NCI-H82 treated with DMSO at 0.1 percent for 48 hours (cell line): ENCODE results near the gene MRPS21.

Source experiments
- DNase-seq: peaks from one replicate; lab custom pipeline; 2025; ENCODE audit not compliant: unreplicated experiment; lab: John Stamatoyannopoulos, UW

Gene MRPS21

DNA sequence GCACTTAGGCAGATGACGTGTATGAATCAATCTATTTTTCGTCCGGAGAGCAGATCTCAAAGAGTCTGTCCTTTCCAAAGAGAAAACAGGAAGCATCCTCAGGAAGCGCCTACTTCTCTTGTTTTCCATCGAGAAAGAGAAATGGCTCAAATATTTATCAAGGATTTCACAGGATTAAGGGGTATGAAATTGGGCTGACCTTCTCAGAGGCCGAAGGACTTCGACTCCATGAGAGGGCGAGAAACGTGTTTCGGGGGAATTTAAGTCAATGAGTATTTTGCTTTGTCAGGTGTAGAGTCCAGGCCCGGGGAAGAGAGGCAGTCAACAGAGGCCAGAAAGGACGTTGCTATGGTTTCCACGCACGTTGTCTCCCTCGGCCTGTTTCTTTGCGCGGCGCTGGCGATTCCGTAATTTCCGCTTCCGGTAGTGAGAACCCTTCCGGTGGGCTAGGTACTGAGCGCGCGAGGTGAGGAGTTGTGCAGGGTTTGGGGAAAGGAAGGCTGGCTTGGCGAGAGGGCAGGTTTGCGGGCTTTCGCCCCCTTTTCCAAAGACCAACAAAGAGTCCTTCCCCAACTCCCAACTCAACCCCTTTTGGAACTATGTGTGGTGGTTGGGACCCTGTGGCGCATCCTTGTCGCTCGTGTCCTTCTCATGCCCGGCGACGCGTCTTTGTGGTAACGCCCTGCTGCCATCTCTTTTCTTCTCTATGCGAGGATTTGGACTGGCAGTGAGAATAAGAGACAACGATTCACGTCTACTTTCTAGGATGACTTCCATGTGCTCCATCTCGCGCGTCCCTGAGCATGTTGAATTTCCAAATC, at the start of gene MRPS21:
Gene MRPS21, plus strand, starts transcription at position 429 of the 821 bp plus-strand sequence. CDS start 506 bp downstream, outside the sequence.
- DNase-seq: peak; percentile 82

DNA sequence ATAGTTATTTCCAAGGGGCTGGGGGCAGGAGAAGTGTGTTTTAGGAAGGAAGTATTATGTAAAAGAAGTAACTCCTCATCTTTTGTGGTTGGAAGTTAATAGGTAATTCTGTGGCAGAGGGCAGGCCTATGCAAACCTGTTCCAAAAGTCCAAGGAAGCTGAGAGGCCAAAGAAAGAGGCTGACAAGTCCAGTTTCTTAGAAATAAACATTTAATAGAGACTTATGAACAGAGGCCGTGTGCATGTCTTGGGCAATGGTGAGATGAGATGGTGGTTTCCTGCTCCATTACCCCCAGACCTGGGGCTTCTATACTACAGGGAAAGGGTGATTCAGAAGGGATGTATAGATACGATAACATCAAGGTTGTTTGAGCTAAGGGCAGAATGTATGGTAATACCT, 43.7 kb upstream of the MRPS21 start:
- DNase-seq: no peak

DNA sequence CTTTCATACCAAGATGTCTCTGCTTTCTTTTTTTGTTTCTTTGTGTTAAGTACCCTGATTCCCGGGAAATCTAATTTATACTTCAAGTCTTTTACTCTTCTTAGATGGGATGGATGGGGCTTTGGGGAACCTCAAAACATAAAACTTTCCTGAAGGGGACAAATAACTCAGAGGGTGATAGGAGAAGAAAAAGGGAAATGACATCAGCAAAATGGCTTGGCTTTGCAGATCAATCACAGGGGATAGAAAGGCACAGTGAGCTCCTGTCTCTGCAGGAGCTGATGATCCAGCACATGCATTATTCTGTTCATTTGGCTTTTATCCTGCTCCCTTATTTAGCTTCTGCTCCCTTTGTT, 37.5 kb upstream of the MRPS21 start:
- no peak for DNase-seq

DNA sequence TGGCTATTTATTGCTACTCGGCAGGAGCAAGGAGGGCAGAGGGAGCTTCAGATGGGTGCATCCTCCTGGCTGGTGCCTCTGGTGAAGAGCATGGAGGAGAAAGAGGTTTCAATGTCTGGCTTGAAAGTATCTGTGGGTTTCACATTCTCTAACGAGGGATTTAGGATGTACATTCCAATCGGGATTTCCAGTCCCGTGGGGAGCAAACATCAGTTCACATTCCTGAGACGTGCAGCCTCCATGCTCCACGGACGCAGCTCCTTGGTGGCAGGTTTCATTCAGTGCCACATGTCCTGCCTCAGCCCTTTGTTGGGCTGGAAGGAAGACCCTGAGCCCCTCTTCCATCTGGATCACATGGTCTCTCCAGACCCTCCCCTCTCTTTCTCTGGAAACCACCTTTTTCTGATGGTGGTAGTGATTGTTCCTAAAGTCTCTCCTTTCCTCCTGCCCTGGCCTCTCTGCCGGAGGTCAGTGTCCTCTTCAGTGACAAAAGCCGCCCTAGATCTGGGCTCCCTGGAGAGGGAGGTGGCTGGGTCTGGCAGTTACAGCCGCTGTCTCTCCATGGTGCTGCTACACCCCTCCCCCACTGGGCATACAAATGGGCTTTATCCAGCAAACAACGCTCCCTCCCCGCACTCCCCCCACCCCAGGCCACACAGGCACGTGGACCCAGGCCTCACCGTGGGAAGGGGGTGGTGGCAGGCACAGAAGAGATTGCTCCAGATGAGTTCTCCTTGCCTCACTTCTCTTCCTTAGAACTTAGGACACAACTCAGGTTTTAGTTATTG, 36.9 kb upstream of the MRPS21 start:
- DNase-seq: no peak

DNA sequence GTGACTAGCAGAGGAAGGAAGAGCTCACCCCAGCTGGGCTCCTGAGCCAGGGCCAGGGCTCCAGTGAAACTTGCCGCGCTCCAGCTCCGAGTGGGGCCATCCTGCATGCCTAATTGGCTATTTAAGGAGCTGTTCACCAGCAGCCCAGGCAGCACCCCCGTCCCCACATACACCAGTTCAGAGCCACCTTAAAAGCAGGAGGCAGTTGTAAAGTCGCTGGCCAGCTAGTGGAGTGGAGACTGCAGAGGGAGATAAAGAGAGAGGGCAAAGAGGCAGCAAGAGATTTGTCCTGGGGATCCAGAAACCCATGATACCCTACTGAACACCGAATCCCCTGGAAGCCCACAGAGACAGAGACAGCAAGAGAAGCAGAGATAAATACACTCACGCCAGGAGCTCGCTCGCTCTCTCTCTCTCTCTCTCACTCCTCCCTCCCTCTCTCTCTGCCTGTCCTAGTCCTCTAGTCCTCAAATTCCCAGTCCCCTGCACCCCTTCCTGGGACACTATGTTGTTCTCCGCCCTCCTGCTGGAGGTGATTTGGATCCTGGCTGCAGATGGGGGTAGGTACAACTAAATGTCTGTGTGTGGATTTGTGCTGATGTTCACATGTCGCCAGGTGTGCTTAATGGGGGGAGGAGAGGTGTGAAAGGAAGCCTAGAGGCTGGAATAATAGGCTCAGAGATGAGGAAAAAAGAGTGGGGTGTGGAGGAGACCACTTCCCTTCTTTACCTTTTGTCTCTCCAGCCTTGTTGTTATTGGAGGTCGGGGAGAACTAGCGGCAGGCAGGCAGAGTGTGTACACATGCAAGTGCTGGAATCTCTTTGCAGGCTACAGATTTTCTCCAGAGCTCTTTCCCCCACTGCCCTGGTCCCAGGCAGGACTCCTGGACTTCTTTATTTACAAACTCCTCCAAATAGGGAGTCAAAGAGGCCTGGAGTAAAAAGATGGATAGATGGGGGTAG, 35.8 kb upstream of the MRPS21 start, which contains the start of gene CA14:
Gene CA14, plus strand, starts transcription at position 151 of the 962 bp plus-strand sequence. Its CDS starts 355 bp downstream, at position 506.
- DNase-seq: no peak

DNA sequence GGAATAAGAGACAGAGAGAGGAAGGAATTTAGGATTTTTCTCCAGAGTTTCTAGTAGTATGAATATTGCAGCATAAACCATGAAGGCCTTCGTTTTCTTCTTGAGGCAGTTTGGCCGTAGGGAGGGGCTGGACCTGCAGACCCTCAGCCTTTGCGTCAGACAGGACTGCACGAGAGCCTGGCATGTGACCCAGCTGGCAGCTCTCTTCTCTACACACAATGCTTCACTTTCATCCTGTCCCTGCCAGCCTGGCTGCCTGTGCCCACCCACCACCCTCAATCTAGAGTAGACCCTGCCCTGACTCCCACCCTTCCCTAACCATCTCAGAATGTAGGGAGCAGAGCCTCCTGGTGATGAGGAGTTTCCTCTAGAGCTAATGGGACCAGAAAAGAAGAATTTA, 34.4 kb upstream of the MRPS21 start:
- DNase-seq: no peak

DNA sequence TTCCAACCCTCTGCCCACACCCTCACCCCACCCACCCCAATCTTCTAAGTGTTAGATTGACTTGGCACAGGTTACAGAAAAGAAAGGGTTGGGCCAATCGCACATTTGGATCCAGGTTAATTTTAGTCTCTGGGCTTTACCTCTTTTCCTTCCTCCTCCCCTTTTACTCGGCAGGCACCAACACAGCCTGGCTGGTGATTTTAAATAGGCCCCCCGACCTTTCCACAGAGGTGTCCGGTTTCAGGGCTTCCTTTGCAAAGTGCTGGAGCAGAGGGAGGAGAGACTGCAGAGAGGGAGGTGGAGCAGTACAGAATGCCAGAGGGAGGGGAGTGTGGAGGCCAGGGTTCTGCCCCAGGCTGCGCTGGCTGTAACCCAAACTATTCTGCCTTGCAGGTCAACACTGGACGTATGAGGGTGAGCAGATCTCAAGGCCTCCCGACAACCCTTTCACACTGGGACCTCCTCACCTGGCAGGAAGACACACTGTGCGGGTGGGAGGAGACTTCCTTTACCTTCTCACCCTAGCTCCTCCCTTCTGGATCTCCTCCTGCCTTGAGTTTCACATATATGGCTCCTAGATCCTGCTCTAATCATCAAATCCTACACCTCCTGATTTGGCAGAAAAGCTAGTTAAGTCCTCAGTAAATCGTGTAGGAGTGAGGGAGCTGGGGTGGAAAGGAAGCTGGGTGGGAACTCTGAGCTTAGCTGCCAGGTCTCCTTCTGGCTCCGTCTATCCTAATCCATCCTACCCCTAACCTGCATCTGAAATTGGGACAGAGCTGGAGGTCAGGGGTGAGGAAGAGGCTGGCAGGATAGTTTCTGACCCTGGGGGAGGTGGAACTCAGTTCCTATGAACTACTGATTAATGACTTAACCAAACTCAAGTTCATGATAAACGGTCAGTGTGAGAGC, 33.6 kb upstream of the MRPS21 start:
- no peak for DNase-seq

DNA sequence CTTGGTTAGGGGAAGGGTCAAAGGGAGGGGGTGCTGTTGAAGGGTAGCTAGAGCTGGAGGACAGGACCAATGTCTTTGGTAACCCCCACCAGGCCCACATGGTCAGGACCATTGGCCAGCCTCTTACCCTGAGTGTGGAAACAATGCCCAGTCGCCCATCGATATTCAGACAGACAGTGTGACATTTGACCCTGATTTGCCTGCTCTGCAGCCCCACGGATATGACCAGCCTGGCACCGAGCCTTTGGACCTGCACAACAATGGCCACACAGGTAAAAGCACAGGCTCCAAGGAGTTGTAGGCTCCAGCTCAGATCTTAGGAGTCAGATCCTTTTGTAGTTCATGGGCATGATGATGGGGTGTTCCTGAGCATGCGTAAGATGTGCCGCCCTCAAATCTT, 32.3 kb upstream of the MRPS21 start:
- no peak for DNase-seq

DNA sequence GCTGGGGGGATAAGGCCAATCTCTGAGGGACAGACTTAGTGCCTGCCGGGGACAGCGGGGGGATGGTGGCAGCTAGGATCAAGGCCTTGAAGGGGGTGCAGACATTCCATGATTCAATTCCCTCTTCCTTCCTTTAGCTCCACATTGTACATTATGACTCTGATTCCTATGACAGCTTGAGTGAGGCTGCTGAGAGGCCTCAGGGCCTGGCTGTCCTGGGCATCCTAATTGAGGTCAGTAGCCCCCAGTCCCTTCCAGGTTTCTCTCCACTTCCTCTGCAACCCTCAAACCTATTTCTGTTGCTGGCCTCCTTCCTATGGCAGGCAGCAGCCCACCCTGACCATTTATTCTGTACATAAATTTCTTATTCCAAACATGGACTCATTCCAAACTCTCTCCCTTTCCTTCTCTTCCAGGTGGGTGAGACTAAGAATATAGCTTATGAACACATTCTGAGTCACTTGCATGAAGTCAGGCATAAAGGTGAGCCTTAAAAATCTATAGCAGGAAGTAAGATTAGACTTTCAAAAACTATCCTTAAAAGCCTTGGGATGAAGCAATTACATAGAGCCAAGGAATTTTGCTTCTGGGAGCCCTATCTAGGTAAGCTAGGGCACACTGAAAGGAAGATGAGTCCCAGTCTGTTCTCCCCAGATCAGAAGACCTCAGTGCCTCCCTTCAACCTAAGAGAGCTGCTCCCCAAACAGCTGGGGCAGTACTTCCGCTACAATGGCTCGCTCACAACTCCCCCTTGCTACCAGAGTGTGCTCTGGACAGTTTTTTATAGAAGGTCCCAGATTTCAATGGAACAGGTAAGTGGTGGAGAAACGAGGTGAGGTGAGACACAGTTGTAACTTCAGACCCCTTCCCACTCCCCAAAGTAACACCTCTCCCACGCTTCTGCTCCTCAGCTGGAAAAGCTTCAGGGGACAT, 31.0 kb upstream of the MRPS21 start:
- no peak for DNase-seq

DNA sequence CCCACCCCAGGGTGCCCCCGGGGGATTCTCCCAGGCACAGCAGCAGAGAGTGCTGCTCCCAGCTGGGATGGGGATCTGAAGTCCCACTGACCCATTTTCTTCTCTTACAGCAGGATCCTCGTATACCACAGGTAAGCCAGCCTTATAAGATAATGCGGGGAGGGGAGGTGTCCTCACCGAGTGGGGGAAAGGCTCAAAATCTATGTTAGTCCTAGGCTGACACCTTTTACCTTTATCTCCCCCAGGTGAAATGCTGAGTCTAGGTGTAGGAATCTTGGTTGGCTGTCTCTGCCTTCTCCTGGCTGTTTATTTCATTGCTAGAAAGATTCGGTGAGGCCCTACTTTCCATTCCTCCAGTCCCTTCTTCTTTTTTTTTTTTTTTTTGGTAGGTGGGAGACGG, 30.1 kb upstream of the MRPS21 start:
- no peak for DNase-seq

DNA sequence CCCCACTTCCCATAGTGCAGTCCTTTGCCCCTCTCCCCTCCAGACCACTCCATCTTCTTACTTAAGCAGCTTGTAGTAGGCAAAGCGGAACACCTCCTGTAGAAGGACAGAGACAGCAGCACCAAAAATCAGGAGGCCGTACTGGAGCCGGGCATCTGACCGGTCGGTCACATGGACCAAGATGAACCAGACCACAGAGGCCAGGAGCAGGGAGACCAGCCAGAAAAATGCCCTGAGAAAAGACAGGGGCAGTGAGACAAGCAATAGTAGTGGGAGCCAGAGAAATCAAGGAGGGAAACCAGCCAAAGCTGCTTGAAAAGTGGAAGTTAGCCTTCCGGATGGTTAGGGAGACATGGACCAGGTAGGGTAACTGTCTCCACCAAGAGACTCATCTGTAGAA, 25.8 kb upstream of the MRPS21 start:
- DNase-seq: no peak

DNA sequence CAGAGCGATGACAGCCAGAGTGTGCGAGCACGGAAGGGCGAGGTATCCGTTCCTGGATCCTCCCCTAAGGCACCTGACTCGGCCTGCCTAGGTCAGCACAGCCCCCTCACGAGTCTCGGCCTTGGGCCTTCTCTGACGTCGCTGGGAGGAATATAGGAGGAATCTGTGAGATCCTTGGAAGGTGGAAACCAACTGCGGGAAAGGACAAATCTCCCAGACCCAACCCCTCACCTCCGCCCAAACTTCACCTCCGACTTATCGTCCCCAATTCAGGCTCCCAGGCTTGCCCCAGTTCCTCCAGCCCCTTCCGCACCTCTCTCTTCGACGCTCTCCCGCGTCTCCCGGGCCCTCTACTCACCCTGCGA, 25.3 kb upstream of the MRPS21 start:
- DNase-seq: no peak

DNA sequence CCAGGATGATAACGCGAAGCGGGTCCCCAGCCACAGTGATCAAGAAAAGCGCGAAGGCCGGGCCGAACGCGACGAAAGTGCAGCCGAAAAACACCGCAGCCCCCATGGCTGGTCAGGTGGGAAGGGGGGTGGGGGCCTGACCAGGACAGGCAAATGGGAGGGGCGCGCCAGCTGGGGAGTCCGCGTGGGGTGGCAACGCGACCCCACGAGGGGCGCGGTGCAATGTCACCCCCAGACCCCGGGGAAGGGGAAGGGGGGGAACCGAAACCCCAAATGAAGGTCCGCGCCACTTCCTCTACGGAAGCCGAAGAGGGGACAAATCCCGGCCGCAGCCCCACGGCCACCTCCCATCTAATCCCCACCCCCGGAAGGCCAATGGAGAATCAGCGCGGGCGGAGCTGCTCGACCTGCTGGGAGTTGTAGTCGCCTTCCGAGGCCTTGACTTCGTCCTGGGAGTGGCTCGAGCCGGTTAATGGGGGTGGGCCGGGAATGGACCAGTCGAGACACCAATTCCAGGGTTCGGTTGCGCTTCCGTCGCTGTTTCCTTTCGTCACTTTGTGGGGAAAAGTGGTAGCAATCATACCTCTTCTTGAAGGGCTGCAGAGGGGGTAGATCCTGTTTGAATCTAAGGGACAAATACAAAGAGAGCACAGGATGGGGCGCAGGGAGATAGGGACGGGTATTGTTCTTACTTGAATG, 24.8 kb upstream of the MRPS21 start, which contains the start of gene APH1A:
Gene APH1A, minus strand, starts transcription at position 312 of the 699 bp plus-strand sequence. Its CDS starts 206 bp downstream, at position 106.
- peak; percentile 94 for DNase-seq

DNA sequence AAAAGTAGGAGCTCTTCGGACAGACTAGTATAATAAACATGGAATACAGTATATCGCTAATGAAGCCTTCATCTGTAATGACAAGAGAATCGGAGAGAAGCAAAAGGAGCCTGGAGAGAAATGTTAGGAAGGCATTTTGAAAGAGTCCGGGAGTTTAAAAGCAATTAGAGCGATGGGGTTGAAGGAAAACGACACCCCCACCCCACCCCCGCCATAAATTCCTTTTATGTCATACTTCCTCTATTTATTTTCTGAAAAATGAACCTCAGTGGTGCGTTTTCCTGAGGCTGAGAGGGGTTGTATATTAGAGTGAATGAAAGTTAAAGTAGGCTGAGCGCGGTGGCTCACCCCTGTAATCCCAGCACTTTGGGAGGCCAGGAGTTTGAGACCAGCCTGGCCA, 24.2 kb upstream of the MRPS21 start:
- no peak for DNase-seq

DNA sequence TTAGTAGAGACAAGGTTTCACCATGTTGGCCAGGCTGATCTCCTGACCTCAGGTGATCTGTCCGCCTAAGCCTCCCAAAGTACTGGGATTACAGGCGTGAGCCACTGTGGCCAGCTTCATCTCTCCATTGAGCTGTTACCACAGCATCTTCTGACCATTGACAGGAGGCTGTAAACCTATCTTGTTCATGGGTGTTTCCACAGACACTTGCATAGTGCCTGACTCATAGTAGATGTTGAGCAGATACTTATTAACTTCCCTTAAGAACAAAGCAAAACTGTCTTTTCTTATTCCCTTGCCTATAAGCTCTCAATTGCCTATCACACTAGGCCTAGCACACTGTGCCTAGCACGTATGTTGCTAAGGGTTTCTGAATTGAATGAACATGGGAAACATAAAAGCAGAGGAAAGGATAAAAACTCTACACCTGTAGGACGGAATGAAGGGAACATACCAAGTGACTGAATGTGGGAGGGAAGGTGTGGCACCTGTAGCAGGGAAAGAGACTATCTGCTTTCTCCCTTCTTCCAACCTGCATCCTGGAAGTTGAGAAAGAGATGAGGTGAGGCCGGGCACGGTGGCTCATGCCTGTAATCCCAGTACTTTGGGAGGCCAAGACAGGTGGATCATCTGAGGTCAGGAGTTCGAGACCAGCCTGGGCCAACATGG, 22.2 kb upstream of the MRPS21 start:
- no peak for DNase-seq

DNA sequence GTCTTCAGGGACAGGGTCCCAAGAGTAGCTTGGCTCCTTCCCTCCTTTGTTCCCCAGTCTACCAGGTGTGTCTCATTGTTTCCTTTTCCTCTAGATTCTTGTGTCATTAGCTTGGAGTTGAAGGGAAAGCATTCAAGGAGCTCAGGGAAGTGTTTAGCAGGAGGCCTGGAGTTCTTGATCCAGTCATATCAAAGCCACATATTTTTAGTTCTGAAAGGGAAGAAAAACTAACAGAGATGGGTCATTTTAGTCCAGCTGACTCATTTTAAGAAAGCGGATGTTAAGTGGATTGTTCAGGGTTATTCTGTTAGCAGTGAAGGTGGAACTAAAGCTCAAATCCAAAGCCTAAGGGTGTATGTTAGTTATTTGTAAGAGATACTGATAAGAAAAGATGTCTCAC, 20.4 kb upstream of the MRPS21 start:
- DNase-seq: no peak

DNA sequence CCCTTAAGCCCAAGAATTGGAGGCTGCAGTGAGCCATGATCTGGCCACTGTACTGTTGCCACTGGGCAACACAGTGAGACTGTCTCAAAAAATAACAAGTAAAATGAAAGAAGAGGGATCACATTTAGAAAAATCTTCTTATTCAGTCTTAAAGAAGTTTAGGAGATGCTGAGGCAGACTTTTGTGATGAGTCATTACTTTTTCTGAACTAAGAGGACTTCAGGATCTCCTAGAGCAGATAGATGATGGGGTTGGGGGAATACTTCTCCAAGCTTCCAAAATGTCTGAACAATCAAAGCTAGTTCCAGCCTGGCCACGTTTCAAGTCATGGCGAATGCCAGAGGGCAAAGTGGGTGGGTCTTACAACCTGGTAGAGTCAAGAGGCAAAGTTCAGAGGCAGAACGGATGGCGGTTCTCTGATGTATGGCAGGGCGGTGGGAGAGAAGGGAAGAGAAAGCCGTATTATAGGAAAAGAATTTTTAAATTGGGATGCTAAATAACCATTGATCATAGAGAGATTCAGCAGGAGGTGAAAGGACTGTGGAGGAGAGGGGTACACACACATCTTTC, 13.4 kb upstream of the MRPS21 start:
- no peak for DNase-seq
